Transverse colon (tissue), 4 donors: Measurements from ENCODE around the gene KRTAP10-5. TPM values are rescaled to one million over a fixed set of nuclear protein-coding genes. Genes with fewer than 3 reads are reported as not detected.

Source experiments
- DNase-seq: peaks from one replicate; pipeline ENCODE4 v3.0.0-alpha.2; 2019
- H3K27ac ChIP-seq, 4 donors: fragments of 200-600 bp; sonication (generic); 2 replicates each; pipeline ENCODE4 v1.5.1; 2016 to 2018; ENCODE audit warnings: inconsistent platforms in 4 of 4
- H3K27me3 ChIP-seq: fragments of 200-600 bp; sonication (generic); 2 replicates; pipeline ENCODE4 v1.5.1; 2017; ENCODE audit warnings: inconsistent platforms
- H3K36me3 ChIP-seq, 4 donors: fragments of 200-600 bp; sonication (generic); 2 replicates each; pipeline ENCODE4 v1.5.1; 2017 to 2019; ENCODE audit warnings: inconsistent platforms in 4 of 4
- H3K4me1 ChIP-seq, 4 donors: fragments of 200-600 bp; sonication (generic); 2 replicates each; pipeline ENCODE4 v1.5.1; 2017 to 2020; ENCODE audit warnings: inconsistent platforms in 4 of 4
- H3K4me3 ChIP-seq, 4 donors: fragments of 200-600 bp; sonication (generic); 1 replicate in 1 of 4; 2 replicates in 3 of 4; pipeline versions ENCODE4 v1.5.1 to v1.6.1; 2017 to 2019; ENCODE audit warnings: inconsistent platforms in 4 of 4
- H3K9me3 ChIP-seq, 2 donors: fragments of 200-600 bp; sonication (generic); 2 replicates each; pipeline ENCODE4 v1.5.1; 2017 to 2019; ENCODE audit warnings: inconsistent platforms in 2 of 2
- CTCF ChIP-seq, 5 experiments: fragments of 200-600 bp in 3 of 5; fragments of 450-650 bp in 2 of 5; sonication (generic) in 3 of 5; IDR thresholded peaks; 1 replicate in 2 of 5; 2 replicates in 3 of 5; pipeline ENCODE4 v1.5.1; 2016 to 2017; ENCODE audit warnings: antibody characterized with exemption in 5 of 5, inconsistent platforms in 3 of 5, mild to moderate bottlenecking in 2 of 5, moderate library complexity in 1 of 5
- EP300 ChIP-seq: sonication (generic); formaldehyde crosslinking; IDR thresholded peaks from one replicate; pipeline ENCODE4 v1.6.1; 2017; ENCODE audit warnings: antibody characterized with exemption, low read depth
- POLR2A ChIP-seq: fragments of 450-650 bp; IDR thresholded peaks from one replicate; pipeline ENCODE4 v1.6.1; 2016; ENCODE audit warnings: antibody characterized with exemption, mild to moderate bottlenecking, moderate library complexity
- POLR2AphosphoS5 ChIP-seq, 3 donors: sonication (generic); formaldehyde crosslinking; IDR thresholded peaks; one replicate each; pipeline ENCODE4 v1.6.1; 2016; ENCODE audit warnings: antibody characterized with exemption in 3 of 3
- WGBS, 2 donors: methylation state at CpG; one replicate each; pipeline ENCODE4 v1.1.5; 2018; ENCODE audit warnings: low coverage in 1 of 2; 5-methylcytosine and 5-hydroxymethylcytosine counted together
- in situ Hi-C, 4 donors: fragments of 200-750 bp; cut with MboI; loops; one replicate each; pipeline versions ENCODE4 v1.15.0 to v1.15.1; 2017; ENCODE audit warnings: low sequenced_read_pairs in 3 of 4, low pct_ligation_motif_present in 1 of 4, low pct_unique_long_range_greater_than_20kb in 1 of 4
- intact Hi-C: fragments of 100-400 bp; cut with DNase I; formaldehyde crosslinking; loops from one replicate; pipeline ENCODE4 v1.15.1; 2023; ENCODE audit warnings: low total_unique reads
- total RNA-seq, 4 donors: library from RNA; depleted of rRNA; stranded (reverse); fragments of >200 nt; gene quantifications; one replicate each; pipeline ENCODE4 v1.1.0, GENCODE V29; 2016

Gene KRTAP10-5
- total RNA-seq, 4 donors from 2014 or later: not detected

GRCh38 chr21:44567481-44568171, 12.8 kb downstream of the KRTAP10-5 start:
- WGBS, 2 donors: 91% methylated on average over 18 of the region's 18 CpGs; no CpG with 5 or more reads in 1 of the 2 donors
- Histone ChIP-seq H3K9me3 (no peaks in the 10 kb centered on the region), H3K27me3 (peaks cover 6% of the 10 kb centered on the region), H3K27ac (no peak overlapping the region), H3K36me3 (no peaks in the 10 kb centered on the region), H3K4me3 (no peak overlapping the region), H3K4me1 (no peaks in the 10 kb centered on the region)
- TF ChIP-seq CTCF (IDR thresholded peaks at IDR 0.05) (no peak), POLR2AphosphoS5 (IDR thresholded peaks at IDR 0.05) (no peak), EP300 (no peak), POLR2A (no peak)
- no peak for DNase-seq
- intact Hi-C loops: no loop called here
- in situ Hi-C loops: no loop called here

GRCh38 chr21:44566403-44566802, 14.0 kb downstream of the KRTAP10-5 start:
- Histone ChIP-seq H3K4me3 (no peak overlapping the region), H3K36me3 (no peaks in the 10 kb centered on the region), H3K27ac (no peak overlapping the region), H3K4me1 (no peaks in the 10 kb centered on the region), H3K9me3 (no peaks in the 10 kb centered on the region), H3K27me3 (peaks cover 6% of the 10 kb centered on the region)
- WGBS, 2 donors: 33 to 40% methylated on average over 1 of the region's 1 CpG
- DNase-seq: no peak
- intact Hi-C loops: no loop called here
- TF ChIP-seq POLR2A (no peak), POLR2AphosphoS5 (IDR thresholded peaks at IDR 0.05) (no peak), CTCF (IDR thresholded peaks at IDR 0.05) (no peak), EP300 (no peak)
- in situ Hi-C loops: no loop called here

- no peak for DNase-seq
- Histone ChIP-seq H3K4me3 (no peak overlapping the region), H3K27ac (no peak overlapping the region), H3K9me3 (no peaks in the 10 kb centered on the region), H3K4me1 (no peaks in the 10 kb centered on the region), H3K27me3 (peaks cover 6% of the 10 kb centered on the region), H3K36me3 (no peaks in the 10 kb centered on the region)
- in situ Hi-C loops: no loop called here
- 0 to 27% methylated on average over 1 of the region's 1 CpG for WGBS, 2 donors
- no peak for TF ChIP-seq EP300
- no peak for TF ChIP-seq POLR2AphosphoS5 (IDR thresholded peaks at IDR 0.05)
- TF ChIP-seq CTCF (IDR thresholded peaks at IDR 0.05): no peak
- TF ChIP-seq POLR2A: no peak
- intact Hi-C loops: no loop called here
These were observed 15.4 kb downstream of the KRTAP10-5 start for GRCh38 chr21:44564886-44565598.

- H3K9me3 ChIP-seq: no peaks in the 10 kb centered on the region
- H3K27ac ChIP-seq: no peak overlapping the region
- H3K27me3 ChIP-seq: peaks cover 6% of the 10 kb centered on the region
- in situ Hi-C loops: no loop called here
- intact Hi-C loops: no loop called here
- H3K4me1 ChIP-seq: no peaks in the 10 kb centered on the region
- H3K4me3 ChIP-seq: no peak overlapping the region
- 75 to 91% methylated on average over 1 of the region's 1 CpG for WGBS, 2 donors
- DNase-seq: no peak
- TF ChIP-seq CTCF (IDR thresholded peaks at IDR 0.05): no peak
- TF ChIP-seq EP300: no peak
- TF ChIP-seq POLR2A: no peak
- no peak for TF ChIP-seq POLR2AphosphoS5 (IDR thresholded peaks at IDR 0.05)
- H3K36me3 ChIP-seq: no peaks in the 10 kb centered on the region
These were observed 16.3 kb downstream of the KRTAP10-5 start for GRCh38 chr21:44564099-44564498.
